Mucosa of descending colon (tissue), 3 donors: ENCODE results near the gene RHOBTB1. TPM values are rescaled to one million over a fixed set of nuclear protein-coding genes. Genes with fewer than 3 reads are reported as not detected.

Experiments
- ATAC-seq: fragments of 200-7000 bp; cut with Tn5 transposase; one replicate; pipeline ENCODE4 v1.9.1; 2020; ENCODE audit warnings: mild to moderate bottlenecking, moderate library complexity
- DNase-seq, 3 donors: peaks; one replicate each; pipeline ENCODE4 v3.0.0-alpha.2; 2020
- H3K36me3 ChIP-seq: fragments of 200-600 bp; one replicate; pipeline ENCODE4 v1.8.0; 2021; ENCODE audit warnings: low read depth, mild to moderate bottlenecking
- H3K4me1 ChIP-seq: fragments of 200-600 bp; one replicate; pipeline ENCODE4 v1.8.0; 2021; ENCODE audit warnings: low read depth, mild to moderate bottlenecking
- H3K4me3 ChIP-seq: fragments of 200-600 bp; one replicate; pipeline ENCODE4 v1.8.0; 2021; ENCODE audit warnings: mild to moderate bottlenecking
- H3K9me3 ChIP-seq: fragments of 200-600 bp; one replicate; pipeline ENCODE4 v1.8.0; 2021; ENCODE audit warnings: mild to moderate bottlenecking
- CTCF ChIP-seq: fragments of 200-600 bp; IDR thresholded peaks from one replicate; pipeline ENCODE4 v1.8.0; 2022; ENCODE audit warnings: antibody characterized with exemption, mild to moderate bottlenecking
- intact Hi-C, 2 donors: fragments of 100-400 bp; cut with DNase I in 1 of 2; cut with micrococcal nuclease in 1 of 2; formaldehyde crosslinking; loops; one replicate each; pipeline versions ENCODE4 v1.11.0 to v1.11.1; 2022; cut with DNase I, micrococcal nuclease
- total RNA-seq, 3 donors: library from RNA; stranded (reverse); fragmentation: NEBNext Ultra II Directional in 2 of 3; extraction: Animal tissue kit (Norgen Biotek cat#: 25700) in 2 of 3; gene quantifications; one replicate each; pipeline versions ENCODE4 v1.2.1 to v1.2.4, GENCODE V29; 2021 to 2023
- donor health status: DM: no; HTN: no; CAD: no; lungs with moderate emphysema.
- donor health status: DM: no; HTN: no; CAD: no.
- donor health status: DM: no; HTN: yes; CAD: no.

RHOBTB1 gene
- total RNA-seq, 3 donors from 2014 or later: 5.8 to 8.0 (median 6.9) TPM

DNA sequence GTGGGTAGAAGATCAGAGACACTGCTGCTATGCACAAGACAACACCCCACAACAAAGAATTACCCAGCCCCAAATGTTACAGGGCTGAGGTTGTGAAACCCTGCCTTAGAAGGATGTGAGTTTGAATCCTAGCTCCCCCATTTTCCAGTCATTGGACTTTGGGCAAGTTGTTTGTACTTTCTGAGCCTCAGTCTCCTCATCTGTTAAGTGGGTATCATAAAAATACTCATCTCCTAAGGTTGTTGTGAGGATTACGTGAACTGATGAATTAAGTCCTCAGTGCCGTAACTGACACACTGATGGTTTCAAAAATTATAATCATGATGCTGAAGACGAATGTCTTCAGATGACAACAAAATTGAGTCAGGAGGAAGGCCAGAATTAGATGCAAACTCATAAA lies 30.3 kb downstream of the RHOBTB1 start:
- H3K4me3 ChIP-seq: no peak overlapping the region
- no peak for TF ChIP-seq CTCF
- no peak for DNase-seq
- no peaks in the 10 kb centered on the region for H3K9me3 ChIP-seq
- no peaks in the 10 kb centered on the region for H3K4me1 ChIP-seq
- intact Hi-C loops: no loop called here
- no peaks in the 10 kb centered on the region for H3K36me3 ChIP-seq
- no peak for ATAC-seq

GRCh38 chr10:60913071-60913470 lies 30.9 kb downstream of the RHOBTB1 start:
- no peak overlapping the region for H3K4me3 ChIP-seq
- no peak for TF ChIP-seq CTCF
- H3K4me1 ChIP-seq: no peaks in the 10 kb centered on the region
- no peaks in the 10 kb centered on the region for H3K36me3 ChIP-seq
- DNase-seq (no peak), ATAC-seq (no peak)
- no peaks in the 10 kb centered on the region for H3K9me3 ChIP-seq
- intact Hi-C loops: no loop called here

DNA sequence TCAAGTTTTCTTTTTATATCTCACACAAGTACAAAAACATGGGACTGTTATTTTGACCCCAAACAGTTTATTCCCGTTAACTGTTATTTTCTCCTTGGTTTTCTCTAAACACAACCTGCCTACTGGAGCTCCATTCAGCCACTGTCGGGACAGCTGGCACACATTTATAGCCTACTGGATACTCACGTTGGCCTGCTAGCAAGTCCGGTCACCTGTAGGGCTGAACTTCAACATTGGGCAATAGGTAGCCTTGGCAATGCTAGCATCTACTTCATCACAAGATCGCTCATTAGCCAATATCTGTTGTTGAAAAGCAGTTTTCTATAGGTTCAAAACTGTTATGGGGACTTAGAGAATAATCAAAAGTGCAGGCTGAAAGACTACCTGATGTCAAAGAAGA lies 32.3 kb downstream of the RHOBTB1 start:
- no peak for TF ChIP-seq CTCF
- Histone ChIP-seq H3K9me3 (no peaks in the 10 kb centered on the region), H3K4me1 (no peaks in the 10 kb centered on the region), H3K4me3 (no peak overlapping the region), H3K36me3 (no peaks in the 10 kb centered on the region)
- no peak for ATAC-seq
- intact Hi-C loops: no loop called here
- no peak for DNase-seq

- intact Hi-C loops: no loop called here
- Histone ChIP-seq H3K4me3 (no peak overlapping the region), H3K4me1 (no peaks in the 10 kb centered on the region), H3K9me3 (no peaks in the 10 kb centered on the region), H3K36me3 (no peaks in the 10 kb centered on the region)
- ATAC-seq: no peak
- no peak for DNase-seq
- TF ChIP-seq CTCF: no peak
These were observed 32.8 kb downstream of the RHOBTB1 start for GRCh38 chr10:60911216-60911615.

GRCh38 chr10:60910543-60910942 lies 33.4 kb downstream of the RHOBTB1 start:
- peak in 1 of 3 donors; percentile 34 for DNase-seq
- peak; percentile 67 for ATAC-seq
- H3K9me3 ChIP-seq: no peaks in the 10 kb centered on the region
- no peak for TF ChIP-seq CTCF
- intact Hi-C loops: no loop called here
- no peaks in the 10 kb centered on the region for H3K36me3 ChIP-seq
- no peak overlapping the region for H3K4me3 ChIP-seq
- H3K4me1 ChIP-seq: no peaks in the 10 kb centered on the region

DNA sequence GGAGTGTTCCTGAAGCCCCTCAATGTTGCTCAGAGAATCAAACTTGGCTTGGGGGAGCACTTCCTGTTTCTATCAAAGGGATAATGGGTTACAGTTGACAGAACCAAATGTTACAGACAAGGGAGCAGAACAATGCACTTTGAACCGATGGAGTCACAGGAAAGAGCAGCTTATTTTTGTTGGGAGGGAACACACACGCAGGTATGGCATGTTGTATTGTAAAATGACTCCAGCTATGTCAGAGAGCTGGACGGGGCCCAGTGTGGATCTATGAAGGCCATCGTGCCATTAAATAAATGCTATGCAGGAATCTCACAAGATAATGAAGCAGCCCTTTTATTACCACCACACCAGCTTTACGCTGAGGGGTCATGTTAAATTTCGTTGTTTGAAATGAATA lies 35.1 kb downstream of the RHOBTB1 start:
- ATAC-seq (no peak), DNase-seq (no peak)
- no peak overlapping the region for H3K4me3 ChIP-seq
- TF ChIP-seq CTCF: no peak
- H3K36me3 ChIP-seq: no peaks in the 10 kb centered on the region
- no peaks in the 10 kb centered on the region for H3K9me3 ChIP-seq
- intact Hi-C loops: no loop called here
- H3K4me1 ChIP-seq: no peaks in the 10 kb centered on the region
